GM04504 (cell line): ENCODE data around the gene NEK7.

Source experiments
- DNase-seq: peaks from one replicate; pipeline ENCODE4 v3.0.0-alpha.2; 2012; ENCODE audit warnings: low read depth

Gene NEK7

DNA sequence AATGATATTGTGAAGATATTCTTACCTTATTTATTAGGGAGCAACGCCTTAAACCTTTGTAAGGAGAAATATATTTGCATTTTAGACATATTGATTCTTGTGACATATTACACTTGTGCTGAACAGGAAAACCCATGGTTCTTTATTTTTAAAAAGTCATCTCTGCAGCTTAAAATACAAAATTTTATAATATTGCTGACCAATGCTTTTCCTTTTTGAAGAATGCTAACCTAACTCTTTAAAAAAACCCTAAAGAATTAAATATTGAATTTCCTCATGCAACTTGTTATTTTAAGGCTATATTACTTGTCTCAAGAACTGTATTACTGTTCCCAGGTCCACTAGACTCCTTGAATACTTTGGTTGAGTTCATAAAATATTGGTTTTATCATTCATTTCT lies 99.0 kb downstream of the NEK7 start:
- DNase-seq, result no peak

DNA sequence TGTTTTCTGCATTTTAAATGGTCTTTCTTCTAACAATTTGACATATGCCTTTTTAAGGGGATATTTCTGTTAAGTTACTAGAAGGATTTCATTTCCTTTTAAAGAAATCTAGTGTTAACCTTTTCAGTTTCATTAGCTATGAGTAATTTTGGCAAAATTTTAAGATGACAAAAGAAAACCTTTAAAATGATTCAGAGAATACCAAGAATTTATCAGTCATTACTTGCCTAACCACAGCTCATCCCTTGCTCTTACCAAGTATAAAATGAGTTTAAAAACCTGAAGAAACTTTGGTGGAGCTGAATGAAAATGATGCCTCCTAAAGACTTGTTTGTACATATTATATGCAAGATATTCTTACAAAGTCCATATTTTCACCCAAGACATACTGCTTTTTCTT lies 101.7 kb downstream of the NEK7 start:
- peak; percentile 58 for DNase-seq

DNA sequence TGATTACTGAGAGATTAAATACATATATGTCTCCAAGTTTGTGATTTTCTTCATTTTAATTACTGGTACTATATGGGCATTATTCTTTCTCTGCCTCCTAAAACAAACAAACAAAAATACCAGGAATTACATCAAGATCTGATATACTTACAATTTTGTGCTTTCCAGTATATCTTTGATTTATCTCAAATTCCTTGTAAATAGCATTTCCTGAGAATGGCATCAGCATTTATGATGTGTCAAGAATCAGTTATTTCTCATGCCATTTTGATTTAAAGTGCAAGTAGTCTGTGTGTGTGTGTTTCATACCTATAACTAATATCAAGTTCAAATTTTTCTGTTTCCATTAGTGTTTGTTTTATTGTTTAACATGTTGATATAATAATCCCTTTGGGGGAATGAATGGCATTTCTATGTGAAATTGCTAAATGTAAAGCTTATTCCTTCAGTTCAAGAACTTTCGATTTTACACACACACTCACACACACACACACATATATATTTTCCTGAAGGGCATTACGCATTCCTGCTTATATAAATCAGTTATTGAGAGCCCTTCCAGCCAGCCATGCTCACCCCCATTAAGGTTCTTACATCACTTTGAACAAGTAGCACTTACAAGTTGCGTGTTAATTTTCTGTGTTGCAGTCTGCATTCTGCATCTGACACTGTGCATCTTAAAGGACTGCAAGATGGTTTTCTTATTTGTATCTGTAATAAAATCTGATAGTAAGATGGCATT lies 102.7 kb downstream of the NEK7 start:
- no peak for DNase-seq

DNA sequence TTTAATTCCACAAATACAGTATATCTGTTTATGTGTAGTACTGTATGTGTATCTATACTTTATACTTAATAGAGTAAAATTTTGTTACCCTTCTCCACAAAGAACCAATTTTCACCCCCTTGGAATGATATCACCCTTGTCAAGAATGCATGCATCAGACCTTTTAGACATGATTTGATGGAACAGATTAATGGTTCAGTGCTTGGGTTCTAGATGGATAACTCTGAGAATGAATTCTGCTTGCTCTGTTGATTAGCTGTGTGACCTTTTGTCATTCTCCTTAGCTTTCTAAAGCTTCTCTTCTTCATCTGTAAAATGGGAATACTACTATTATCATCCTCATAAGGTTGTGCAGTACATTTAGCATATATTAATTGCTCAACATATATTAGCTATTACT lies 105.1 kb downstream of the NEK7 start:
- no peak for DNase-seq

DNA sequence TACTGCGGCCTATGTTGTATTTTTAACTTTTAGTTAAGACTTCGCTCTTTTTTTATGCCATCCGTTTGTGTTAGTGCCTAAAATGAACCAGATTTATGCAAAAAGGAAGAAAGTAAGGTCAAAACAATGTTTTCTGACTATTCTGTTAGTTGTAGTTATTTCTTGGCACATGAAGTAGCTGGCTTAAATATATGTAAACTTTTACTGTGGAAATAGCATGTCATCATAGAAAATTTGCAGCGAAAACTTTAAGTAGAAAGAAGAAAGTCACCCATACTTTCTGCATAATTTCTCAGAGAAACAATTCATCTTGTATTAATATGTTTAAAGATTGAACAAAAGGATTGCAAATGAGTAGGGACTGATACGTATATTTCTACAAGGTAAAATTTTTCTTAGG lies 106.4 kb downstream of the NEK7 start:
- no peak for DNase-seq

DNA sequence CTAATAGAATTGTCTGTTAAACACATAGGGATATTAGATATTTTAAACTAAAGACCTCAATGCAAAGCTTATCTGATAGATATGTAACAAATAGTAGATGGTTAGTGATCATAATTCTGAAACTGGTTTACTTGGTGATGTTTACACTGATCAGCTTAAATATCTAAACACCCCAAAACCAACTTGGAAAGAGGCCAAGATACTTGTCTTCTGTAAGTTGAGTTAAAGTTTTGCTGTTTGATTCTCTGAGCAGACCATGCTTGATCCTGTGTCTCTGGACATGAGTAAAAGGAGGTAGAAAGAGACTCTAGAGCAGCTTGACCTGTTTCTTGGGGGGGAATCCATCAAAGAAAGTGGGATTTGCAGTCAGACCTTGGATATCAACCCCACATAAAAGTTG lies 107.5 kb downstream of the NEK7 start:
- no peak for DNase-seq

DNA sequence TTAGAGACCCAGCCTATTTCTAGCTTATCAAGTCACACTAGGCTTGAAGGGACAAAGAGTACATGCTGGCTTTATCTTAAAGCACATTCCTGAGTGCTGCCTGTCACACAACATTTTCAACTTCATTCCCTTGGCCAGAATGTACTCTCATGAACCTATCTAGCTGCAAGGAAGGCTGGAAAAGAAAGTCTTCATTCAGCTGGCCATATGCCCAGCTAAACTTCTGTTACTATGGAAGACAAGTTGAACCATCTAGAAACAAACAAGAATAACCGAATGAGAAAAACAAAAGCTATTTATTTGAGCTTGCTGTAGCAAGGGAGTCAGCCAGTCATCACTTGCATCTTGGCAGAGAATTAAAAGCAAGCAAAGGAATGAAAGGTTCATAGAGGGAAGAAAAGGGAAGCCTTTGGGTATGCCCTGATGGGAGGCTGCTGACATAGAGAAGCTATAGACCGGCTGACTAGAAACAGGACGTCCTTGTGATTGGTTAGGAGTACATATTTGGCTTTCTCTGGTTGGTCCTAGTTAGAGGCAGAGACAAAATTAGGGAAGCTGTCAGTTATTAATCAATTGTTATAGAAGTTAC lies 108.4 kb downstream of the NEK7 start:
- DNase-seq, result no peak

DNA sequence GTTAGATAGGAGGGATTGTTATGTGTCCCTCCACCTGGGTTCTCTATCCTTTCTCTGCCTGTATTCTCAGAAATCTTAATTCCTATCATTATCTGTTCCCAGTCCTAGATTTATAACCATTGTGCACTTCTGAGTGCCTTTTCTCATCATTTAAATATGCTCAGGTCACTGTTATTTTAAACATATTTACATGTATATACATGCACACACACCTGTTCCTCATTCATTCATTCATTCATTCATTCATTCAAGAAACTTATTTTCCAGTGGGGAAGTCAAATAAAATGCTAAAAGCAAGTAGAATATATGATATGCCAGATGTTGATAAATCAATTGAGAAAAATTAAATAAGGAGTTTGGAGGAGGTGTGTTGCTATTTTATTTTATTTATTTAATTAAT lies 110.3 kb downstream of the NEK7 start:
- no peak for DNase-seq

DNA sequence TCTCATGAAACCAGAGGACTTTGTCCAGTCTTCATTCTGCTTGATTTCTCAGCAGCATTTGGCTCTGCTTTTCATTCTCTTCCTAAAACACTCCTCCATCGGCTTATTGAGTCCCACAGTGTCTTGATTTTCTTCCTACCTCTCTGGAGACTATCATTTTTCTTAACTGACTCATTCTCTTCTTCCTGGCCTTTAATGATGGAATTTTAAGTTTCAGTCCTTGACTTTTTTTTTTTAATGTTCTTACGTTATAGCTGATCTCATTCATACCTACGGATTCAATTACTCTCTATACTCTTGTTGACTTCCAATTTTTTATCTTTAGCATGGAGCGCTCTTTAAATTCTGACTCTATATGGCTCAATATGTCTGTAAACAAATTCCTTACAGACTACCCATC lies 111.1 kb downstream of the NEK7 start:
- DNase-seq, result no peak

DNA sequence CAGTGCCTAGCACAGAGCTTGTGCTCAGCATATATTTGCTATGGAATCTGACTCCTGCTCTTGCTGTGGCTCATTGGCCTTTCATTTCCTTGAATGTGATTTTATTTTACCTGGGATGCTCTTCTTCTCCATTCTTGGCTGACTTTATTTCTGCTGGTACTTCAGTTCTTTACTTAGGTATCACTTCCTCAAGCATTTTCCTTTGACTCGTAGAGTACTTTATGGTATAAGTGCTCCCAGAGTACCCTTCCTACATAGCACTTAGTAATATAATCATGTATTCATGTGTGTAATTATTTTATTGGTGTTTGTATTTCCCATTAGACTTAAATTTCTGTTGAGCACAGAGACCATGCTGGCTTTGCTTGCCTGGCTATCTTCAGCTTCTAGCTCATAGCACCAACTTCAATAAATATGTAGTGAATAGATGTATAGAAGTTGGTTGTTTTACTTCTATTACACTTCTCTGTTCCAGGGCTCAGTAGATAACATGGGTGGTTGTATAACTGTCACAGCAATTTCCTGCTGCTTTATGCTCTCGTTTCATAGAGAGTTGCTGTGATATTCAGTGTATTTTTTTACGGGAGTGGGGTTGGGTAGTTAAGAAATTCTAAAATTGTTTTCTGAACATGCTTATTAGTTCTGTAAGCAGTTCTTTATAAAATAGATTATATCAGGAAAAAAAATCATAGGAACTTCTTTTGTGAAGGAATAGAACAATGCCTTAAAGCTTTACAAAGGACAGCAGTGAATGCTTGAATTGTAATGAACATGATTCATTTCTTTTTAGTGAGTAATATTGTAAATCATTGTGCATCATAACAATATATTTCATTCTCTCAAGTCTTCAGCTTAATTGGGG lies 112.2 kb downstream of the NEK7 start:
- no peak for DNase-seq

DNA sequence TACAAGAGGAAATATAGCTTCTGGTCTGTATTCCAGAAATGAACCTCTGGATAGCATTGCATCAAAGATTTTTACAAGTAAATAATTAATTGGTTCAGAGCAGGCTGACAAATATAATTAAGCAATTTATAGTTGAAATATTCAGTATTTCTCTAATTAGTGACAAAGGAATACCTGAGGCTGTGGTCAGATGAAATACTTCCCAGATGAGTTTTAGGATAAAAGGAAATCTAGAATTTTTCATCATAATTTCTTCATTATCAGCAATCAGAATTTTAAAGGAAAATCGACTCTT lies 112.8 kb downstream of the NEK7 start:
- no peak for DNase-seq

DNA sequence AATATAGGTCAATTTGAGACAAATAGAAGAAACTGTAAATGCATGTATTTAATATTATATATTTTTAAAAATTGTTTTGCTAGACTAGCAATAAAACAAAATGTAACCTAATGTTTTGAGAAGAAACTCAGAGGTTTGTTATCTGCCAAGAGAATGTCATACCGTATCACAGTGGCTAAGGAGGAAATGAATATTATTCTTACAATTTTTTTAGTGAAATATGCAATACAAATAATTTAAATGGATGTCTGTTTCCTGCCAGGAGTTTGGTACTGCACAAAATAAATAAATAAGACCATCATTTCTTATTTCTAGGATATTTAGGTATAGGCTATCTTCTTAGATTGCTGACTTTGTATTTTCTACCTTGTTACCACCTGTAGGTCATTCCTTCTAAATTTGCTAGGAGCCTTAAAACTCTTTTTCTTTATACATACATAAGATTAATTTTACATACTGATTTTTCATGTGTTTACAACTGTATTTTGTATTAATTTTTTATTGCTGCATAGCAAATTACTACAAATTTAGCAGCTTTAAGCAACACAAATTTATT lies 113.6 kb downstream of the NEK7 start:
- no peak for DNase-seq

DNA sequence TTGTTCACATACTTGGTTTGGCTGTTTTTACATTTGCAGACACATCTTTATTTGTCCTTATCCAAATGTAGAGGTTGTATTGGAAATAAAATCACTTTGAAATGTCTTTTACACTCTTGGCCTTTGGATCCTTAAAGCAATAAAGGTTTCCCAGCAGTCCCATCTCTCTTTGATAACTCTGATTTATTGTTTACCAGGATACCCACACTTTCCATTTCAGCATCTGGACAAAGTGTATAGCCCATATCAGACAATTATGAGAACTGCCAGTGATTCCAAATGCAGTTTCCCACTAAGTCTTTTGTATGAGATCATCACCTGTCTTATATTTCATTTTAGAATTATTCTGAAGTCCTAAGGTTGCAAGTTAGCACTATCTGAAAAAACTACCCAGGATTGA lies 114.7 kb downstream of the NEK7 start:
- no peak for DNase-seq

DNA sequence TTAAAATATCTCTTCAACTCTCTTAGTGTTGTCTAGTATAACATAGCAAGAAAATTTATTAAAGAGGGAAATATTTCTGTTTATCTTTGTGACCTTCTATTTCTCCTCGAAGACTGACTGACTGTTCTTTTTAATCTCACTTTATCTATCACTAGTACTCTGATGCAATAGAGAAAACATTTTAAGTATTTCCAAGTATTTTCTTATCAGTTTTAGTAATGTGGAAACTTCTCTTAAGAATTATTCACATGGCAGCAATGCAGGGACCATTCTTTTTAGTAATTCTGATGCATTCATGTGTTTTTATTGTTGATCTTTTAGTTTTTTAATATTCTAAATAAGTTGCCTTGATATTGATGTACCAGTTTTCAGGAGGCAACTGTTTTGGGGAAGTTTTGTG lies 115.7 kb downstream of the NEK7 start:
- no peak for DNase-seq

DNA sequence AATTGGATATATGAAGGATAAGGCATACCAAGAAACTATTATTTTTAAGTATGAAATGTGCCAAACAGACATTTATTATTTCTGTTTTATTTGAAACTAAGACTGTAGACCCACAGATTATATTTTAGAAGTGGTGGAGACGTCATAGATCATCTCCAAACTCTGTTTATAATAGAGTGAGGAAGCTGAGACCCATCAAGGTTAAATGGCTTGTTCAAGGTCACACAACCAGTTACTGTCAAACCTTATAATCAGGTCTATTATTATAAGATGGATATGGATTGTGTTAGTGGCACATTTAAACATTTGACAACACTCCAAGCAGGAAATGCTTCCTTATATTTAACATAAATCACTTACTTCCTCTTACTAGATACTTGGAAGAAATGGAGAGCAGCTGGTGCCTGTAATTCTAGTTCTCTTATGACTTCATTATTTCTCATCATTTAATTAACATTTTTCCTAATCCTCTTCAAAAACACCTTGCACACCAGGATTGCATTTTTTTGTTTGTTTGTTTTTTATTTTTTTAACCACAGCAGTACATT lies 117.0 kb downstream of the NEK7 start:
- no peak for DNase-seq

DNA sequence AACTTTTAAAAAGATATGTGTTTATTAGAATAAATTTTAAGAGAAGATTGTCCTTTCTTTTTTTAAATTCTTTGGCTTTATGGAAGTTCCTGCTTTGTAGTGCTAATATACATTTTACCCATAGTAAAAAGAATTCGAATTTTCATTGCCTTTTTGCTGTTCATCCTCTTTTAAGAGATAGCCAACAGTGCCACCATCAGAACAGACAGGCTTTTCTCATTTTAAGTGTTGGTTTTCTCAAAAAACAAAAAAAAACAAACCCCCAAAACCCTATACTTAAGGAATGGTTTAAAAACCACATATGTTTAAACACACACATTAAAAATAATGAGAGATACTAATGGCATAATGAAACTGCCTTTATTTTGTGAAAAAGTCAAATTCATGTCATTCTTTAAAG lies 118.8 kb downstream of the NEK7 start:
- DNase-seq, result no peak

DNA sequence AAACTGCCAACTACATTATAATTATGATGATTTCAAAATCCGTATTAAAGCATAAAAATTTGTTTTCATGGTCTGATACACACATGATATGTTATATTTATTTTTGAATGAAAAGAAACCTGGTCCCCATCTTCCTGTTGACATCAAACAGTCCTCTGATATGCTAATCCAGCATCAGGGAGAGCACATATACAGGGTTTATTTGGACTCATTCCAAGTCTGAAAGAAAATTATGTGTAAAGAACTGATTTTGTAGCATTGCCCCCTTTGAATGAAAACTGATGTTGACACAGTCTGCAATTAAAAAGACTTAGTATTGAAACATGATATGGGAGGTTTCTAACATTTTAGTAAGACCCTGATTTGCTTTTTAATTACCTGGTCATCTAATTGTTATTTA lies 119.4 kb downstream of the NEK7 start:
- DNase-seq, result no peak

DNA sequence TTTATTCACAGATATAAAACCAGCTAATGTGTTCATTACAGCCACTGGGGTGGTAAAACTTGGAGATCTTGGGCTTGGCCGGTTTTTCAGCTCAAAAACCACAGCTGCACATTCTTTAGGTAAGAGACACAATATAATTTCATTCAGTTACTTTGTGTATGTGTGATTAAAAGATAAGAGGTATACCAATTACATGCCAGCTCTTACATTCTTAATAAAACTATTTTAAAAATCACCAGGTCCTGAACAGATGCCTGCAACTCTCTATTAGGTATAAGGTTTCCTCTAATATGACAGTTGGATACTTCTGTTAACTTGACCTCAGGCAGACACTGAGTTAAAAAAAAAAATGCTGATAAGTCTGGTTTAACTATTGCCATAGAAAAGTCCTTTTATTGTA lies 122.1 kb downstream of the NEK7 start:
- DNase-seq, result no peak

DNA sequence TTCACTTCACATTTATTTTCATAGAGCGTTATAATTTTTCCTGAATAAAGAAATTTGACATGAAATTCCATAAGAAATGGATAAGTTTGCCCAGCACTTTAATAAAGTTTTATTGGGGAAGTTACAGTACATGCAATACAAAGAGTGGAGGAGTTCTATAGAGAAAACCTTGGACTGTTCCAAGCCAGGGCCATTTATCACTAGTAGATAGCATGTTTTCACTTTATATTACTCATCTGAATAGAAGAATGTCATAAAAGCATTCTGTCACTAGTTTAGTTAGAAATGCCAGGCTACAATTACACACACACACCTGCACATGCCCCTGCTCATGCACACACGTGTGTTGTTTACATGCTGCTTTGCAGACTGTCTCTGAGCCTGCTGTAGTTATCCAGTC lies 123.3 kb downstream of the NEK7 start:
- DNase-seq, result no peak

DNA sequence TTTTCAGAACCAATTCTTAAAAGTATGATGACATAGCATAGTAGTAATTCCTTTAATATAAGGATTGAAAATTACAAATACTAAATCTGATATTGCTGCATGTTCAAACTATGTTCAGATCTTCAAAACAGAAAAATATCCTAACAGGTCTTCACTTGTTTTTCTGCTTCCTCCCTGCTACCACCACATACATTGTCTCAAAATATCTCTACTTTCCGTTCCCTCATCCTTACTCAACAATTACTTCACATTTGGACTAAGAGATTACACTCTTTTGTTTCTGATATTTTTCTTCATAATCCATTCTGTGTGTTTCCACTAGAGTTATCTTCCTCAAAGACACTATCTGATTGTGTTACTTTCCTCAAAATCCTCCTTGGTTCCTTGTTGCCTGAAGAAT lies 125.1 kb downstream of the NEK7 start:
- no peak for DNase-seq

DNA sequence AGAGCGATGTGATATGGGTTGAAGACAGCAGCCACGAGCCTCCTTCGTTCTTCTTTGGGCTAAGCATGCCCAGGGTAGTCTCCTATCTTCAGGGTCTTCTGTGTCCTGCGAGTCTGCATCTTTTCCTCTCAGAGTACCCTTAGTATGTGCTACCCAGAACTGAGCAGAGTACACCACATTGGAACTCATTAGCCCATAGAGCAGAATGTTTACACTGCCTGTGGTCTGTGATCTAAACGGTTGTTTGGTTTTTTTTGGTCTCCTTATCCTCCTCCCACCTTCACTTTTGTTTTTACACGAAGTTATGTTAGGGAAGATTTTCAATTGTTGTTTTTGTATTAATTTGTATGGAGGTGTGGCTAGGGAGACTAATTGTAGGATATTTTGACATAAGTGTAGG lies 126.4 kb downstream of the NEK7 start:
- no peak for DNase-seq

DNA sequence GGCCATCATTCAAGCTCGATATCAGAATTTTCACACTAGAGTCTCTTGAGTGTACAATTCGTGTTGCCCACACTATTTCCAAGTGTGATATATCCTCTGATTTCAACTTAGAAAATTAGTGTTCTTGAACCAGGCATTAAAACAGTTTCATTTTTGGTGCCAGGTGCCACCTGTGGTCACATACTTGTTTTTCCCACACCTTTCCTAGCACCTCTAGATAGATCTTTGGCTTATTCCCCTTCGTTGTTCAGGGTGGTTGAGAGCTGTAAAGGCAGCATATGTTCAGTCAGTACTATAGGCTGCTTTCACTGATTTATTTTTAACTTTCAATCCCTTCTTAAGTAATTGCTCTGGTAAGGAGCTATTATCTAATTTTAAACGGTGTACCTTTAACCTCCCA lies 131.1 kb downstream of the NEK7 start:
- DNase-seq, result no peak

DNA sequence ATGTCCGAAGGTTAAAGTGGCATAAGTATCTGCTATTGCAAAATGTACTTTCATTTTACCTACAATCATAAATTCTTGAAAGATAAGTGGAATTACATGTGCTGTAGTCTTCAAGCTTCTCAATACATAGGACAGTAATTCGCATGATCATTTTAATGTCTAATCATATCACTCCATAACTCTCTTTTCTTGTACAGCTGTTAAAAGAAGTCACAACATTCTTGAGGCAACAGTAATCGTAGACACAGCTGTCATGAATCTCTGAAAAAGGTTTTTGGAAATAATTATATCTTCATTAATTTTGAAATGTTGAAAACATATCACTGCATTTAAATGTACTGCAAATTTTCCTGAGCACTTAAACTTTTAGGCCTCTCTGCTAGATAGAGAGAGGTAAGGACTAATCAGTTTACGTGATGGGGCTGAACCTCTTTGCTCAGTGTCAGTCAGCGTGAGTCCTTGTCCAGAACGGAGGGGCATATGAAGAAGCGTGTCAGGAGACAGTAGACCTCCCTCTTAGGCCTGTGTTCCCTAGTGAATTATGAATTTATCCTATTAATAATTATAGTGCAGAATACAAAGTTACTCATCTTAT lies 133.4 kb downstream of the NEK7 start:
- no peak for DNase-seq
